Hepatic stellate cell (primary cell): ENCODE data around the gene THAP4.

Experiments
- DNase-seq: peaks from one replicate; pipeline ENCODE4 v3.0.0; 2011; ENCODE audit warnings: low spot score

Gene THAP4

GRCh38 chr2:241546771-241547498 is 90.0 kb downstream of the THAP4 start:
- peak; percentile 94 for DNase-seq

- no peak for DNase-seq
These were observed 91.2 kb downstream of the THAP4 start for GRCh38 chr2:241545523-241546473.

GRCh38 chr2:241545106-241545505 is 91.9 kb downstream of the THAP4 start:
- DNase-seq, result peak; percentile 87

GRCh38 chr2:241542278-241542605 is 94.7 kb downstream of the THAP4 start:
- no peak for DNase-seq

- no peak for DNase-seq
These were observed 95.2 kb downstream of the THAP4 start for GRCh38 chr2:241541564-241542277.

- peak; percentile 62 for DNase-seq
These were observed 96.0 kb downstream of the THAP4 start for GRCh38 chr2:241540771-241541561.

- DNase-seq, result no peak
These were observed 96.6 kb downstream of the THAP4 start for GRCh38 chr2:241540401-241540770.

- DNase-seq, result no peak
These were observed 97.2 kb downstream of the THAP4 start for GRCh38 chr2:241539616-241540374.

- DNase-seq, result no peak
These were observed 97.9 kb downstream of the THAP4 start for GRCh38 chr2:241538838-241539615.

- no peak for DNase-seq
These were observed 100.9 kb downstream of the THAP4 start for GRCh38 chr2:241535871-241536655.

- DNase-seq, result no peak
These were observed 102.1 kb downstream of the THAP4 start for GRCh38 chr2:241534701-241535375.
